DND-41 (cell line): ENCODE data around the gene CDR2.

Source experiments
- EZH2 ChIP-seq: IDR thresholded peaks from 3 replicates; pipeline ENCODE4 v1.6.1; 2012; ENCODE audit warnings: borderline replicate concordance, low read depth, mild to moderate bottlenecking, moderate library complexity, low read length, inconsistent platforms; ENCODE audit not compliant: severe bottlenecking
- TF ChIP-seq, protein P1 (sequence below): IDR thresholded peaks from 2 replicates; pipeline ENCODE4 v1.5.1; 2012; ENCODE audit warnings: borderline replicate concordance, low read length, moderate library complexity, mild to moderate bottlenecking; ENCODE audit not compliant: poor library complexity, severe bottlenecking; ENCODE audit errors: extremely low read depth

DNA sequence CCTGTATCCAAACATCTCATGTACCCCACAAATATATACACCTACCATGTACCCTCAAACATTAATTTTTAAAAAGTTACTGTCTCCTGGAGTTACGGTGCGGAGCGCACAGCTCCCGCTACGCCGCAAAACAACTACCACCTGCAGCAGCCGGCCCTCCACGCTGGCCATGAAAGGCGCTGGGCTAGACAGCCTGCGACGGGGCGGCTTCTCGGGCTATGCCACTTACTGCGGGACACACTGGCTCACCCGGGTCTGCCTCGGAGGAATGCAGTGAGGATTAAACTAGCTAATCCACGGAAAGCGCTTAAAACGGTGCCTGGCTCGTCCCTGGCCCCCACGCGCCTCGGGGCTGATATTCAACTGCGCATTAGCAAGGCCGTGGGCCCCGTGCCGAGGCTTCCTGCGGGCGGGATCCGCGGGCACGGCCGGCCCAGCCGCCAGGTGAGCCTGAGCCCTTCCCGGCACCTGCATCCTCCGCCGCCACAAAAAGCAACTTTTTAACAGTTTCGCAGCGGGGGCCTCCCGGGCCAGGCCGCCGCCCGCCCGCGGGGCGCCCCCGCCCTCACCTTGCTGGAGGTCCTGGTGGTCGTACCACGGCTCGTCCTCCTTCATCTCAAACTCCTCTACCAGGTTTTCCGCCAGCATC lies 633 bp downstream of the CDR2 start:
- no peak for TF ChIP-seq EZH2
- TF ChIP-seq, protein P1, sequence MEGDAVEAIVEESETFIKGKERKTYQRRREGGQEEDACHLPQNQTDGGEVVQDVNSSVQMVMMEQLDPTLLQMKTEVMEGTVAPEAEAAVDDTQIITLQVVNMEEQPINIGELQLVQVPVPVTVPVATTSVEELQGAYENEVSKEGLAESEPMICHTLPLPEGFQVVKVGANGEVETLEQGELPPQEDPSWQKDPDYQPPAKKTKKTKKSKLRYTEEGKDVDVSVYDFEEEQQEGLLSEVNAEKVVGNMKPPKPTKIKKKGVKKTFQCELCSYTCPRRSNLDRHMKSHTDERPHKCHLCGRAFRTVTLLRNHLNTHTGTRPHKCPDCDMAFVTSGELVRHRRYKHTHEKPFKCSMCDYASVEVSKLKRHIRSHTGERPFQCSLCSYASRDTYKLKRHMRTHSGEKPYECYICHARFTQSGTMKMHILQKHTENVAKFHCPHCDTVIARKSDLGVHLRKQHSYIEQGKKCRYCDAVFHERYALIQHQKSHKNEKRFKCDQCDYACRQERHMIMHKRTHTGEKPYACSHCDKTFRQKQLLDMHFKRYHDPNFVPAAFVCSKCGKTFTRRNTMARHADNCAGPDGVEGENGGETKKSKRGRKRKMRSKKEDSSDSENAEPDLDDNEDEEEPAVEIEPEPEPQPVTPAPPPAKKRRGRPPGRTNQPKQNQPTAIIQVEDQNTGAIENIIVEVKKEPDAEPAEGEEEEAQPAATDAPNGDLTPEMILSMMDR: no peak
